GM19372 (cell line): ENCODE measurements around the gene SLC43A3.
"Not testable (repeated sequence)": the region's sequence is repeated elsewhere in the genome, so short reads cannot be mapped to it uniquely, and the experiment has no call there.

Experiments used
- ATAC-seq: cut with Tn5 transposase; IDR thresholded peaks from one replicate; pipeline ENCODE4 v1.9.1; 2021; ENCODE audit warnings: mild to moderate bottlenecking, low read depth, moderate library complexity; ENCODE audit not compliant: unreplicated experiment

SLC43A3 gene

DNA sequence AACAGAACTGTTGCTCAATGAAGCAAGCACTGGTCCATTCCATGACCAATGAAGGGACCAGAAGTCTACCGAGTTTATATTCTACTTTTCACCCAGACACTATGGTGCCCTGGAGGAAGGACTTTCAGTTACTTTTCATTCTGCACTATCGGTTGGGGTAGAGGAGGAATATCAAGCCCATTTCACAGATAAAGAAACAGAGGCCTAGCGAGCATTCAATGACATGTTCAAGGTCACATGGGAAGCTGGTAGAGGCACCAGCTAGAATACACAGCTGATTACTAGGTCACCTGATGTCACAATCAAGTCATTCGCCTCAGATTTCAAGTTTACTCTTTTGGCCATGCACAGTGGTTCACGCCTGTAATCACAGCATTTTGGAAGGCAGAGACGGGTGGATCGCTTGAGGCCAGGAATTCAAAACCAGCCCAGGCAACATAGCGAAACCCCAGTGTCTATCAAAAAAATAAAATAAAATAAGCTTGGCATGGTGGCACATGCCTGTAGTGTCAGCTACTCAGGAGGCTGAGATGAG is 18.9 kb downstream of the SLC43A3 start:
- no peak for ATAC-seq

DNA sequence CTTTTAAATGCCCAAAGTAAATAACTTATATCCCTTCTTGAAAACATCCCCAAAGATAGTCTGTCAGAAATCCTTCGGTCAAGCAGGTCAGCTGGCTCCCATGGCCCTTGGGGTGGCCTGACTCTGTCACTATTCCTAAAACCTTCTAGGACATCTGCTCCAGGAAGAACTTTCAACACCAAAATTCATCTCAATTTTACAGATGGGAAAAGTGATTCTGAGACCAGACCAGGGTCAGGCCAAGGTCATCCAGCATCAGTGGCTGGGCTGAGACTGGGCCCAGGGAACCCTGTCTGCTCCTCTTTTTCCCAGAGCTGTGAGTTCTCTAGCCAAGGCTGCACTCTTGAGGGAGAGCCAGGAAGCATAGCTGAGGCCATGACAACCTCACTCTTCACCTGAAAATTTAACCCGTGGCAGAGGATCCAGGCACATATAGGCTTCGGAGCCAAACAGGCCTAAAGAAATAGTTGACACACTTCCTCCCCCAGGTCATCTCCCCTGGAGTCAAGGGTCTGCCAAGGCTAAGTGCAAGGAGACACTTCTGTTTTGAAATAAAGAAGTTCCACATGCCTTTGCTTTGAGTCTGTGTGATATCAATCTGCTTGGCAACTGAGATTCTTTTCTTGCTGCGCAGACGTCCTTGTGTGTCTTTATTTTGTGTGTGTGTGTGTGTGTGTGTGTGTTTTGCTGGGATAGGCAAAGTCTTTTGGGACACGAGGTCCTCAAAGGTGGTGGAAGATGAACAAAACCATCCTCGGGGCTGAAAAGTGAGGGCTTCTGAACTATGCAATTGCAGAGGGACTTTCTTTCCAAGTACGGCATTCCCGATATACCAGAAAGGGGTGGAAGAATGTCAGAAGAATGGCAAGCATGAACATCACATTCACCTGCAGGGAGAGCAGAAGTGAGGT is 19.7 kb downstream of the SLC43A3 start:
- no peak for ATAC-seq

DNA sequence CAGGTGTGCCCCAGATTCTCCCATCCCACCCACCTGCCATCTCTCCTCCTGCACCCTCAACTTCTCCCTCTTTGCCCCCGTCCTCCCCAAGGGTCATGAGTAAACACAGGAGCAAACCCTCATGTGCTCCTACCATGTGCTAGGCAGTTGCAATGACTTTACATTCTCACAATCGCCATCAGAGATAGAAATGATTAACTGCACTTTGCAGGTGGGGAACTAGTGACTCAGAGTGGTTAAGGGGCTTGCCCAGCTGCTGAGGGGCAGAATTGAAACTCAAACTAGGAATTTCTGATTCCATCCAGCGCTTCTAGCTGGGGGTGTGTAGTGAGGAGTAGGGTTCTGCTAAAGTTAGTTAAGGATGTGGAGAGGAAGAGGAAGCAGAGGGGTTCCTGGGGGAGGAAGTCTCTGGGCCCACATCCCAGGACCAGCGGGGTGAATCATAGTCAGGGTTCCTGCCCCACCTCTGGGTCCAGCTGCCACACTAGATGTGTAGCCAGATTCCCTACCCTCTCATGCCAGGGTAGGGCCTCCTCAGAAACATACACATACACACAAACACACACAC is 20.5 kb downstream of the SLC43A3 start:
- peak; percentile 76 for ATAC-seq

DNA sequence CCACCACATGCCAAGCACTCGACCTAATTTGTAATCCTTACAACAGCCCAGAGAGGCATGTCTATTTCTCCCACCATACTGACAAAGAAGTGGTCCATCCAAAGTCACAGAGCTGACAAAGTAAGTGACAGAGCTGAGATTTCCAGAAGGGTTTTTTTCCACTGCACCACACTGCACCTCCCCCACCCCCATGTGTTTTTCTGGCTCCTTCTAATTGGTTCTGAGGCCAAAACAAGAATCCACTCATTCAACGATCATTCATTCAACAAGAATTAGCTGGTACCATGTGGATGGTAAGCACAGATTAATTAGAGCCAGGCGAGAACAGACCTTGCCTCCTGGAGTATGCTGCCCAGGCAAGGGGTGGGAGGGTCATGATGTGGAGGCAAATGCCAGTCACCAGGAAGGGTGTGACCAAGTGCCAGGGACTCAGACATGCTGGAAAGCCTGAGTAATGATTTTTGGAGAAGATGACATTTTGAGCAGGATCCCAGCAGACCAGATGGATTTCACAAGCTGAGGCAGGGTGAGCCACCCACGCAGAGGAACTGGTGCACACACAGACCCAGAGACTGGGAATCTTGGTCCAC is 21.6 kb downstream of the SLC43A3 start:
- ATAC-seq = no peak

DNA sequence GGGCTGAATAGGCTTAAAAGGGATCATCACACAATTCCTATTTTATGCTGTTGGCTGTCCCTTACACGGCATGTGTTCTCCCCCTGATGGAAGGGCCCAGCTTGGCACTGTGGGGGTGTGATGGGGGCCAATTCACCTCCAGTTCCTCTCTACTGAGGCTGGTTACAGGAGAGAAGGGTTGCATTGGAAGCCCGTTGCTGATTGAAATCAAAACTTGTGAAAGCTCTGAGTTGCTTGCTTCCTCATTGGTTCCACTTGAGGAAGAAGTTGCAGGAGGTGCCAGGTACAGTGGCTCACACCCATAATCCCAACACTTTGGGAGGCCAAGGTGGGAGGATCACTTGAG is 23.1 kb downstream of the SLC43A3 start:
- no peak for ATAC-seq

DNA sequence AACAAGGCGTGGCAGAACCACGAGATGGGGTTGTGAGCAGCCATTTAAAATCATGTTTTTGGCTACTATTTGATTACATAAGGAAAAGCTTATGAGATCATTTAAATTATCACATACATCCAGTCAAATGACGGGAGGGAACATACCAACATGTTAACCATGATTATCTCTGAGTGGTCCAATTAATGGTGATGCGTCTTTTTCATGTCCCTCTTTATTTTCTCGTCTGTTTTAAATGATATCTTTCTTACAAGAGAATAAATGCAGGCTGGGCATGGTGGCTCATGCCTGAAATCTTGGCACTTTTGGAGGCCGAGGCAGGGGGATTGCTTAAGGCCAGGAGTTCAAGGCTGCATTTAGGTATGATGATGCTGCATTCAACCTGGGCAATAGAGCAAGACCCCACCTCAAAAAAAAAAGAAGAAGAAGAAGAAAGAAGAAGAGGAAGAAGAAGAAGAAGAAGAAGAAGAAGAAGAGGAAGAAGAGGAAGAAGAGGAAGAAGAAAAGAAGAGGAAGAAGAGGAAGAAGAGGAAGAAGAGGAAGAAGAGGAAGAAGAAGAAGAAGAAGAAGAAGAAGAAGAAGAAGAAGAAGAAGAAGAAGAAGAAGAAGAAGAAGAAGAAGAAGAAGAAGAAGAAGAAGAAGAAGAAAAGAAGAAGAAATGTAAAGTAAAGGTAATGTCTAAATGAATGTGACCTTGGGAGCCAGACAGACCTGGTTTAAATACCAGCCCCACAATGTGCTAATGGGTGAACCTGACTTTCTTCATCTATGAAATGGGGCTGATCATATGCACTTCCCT is 23.7 kb downstream of the SLC43A3 start:
- ATAC-seq = not testable (repeated sequence)

DNA sequence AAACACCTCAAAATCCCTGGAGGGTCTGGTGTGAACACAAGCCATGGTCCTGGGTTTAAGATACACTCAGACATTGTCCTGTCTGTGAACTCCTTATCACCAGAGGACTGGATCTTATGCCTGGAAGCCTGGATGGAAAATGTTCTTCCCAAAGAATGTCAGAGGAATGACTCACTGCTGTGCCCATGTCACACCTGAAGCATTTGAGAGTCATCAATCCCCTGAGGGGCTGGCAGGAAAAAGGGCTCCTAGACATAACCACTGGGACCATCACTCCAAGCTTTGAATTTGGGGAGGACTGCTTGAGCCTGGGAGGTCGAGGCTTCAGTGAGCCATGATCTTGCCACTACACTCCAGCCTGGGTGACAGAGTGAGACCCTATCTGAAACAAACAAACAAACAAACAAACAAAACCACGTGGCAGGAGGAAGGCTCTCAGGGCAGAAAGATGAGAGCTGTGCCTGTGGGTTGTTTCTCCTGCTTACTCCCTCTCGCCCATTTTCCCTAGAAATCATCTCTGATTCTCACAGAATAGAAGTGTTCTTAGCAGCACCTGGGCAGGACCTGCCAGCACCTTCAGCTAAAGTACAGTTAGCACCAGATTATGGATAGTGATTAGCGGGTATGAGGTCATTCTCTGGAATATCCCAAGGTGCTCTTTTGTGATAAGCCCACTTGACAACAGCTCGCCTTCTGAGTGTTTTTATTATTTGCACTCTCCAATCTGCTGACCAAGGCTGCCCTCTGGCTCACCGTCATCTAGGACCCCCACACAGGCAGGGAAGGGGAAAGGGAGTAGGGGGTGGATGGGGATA is 24.5 kb downstream of the SLC43A3 start:
- no peak for ATAC-seq

DNA sequence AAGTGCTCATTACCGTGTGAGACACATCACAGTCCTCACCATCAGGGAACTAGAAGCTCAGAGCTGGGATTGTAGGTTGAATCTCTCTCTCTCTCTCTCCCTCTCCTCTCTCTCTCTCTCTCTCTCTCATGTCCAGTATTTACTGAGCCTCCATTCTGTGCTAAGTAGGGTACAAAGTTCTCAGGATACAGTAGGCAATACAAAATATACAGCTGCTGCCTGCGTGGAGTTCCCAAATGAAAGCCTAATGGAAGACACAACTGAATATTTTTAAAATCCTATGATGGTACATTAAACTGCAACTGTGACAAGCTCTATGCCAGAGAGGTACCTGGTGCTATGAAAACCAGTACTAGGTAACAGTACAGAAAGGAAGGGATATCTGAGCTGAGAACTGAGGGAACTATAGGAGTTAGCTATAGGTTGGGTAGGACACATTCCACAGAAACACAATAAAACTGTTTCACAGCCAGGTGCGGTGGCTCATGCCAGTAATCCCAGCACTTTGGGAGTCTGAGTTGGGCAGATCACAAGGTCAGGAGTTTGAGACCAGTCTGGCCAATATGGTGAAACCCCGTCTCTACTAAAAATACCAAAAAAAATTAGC is 26.8 kb downstream of the SLC43A3 start:
- ATAC-seq = no peak

DNA sequence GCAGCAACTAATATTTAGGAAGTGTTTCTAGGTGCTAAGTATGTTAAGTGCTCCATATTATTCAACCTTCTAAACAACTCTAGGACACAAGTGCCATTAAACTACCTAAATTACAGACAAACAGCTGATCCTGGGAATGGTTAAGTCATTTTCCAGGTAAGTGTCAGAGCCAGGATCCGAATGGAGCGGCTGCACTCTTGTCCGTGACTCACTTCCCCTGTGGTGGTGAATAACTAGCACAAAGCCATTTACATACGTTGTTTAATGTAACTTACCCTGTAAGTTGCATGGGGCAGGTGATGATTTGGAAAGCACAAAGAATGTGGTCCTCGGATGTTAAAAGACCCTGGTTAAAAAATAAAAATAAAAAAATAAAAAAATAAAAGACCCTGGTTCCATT is 27.7 kb downstream of the SLC43A3 start:
- ATAC-seq = no peak

DNA sequence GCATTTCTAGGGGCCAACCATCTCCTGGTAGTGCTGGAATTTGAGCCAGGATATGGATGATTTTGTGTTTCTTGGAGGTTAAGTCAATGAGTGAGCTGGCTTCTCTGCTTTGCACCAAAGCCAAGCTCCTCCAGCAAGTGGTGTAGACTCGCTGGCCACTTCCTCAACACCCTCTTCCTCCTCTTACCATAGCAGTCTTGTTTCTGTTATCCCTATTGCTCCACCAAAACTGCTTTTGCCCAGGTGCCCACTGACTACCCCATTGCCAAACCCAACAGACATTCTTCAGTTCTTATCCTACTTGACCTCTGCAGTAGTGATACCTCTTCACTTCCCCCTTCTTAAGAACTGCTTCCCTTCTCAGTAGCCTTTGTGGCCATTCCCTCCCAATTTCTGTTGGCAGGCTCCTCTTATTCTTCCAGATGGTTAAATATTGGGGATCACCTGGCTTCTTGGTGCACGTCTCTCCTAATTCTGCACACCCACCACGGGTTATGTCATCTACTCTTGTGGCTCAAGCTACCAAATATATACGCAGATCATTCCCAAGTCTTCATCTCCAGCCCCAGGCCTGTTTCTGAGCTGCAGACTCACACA is 29.4 kb downstream of the SLC43A3 start:
- ATAC-seq = no peak

DNA sequence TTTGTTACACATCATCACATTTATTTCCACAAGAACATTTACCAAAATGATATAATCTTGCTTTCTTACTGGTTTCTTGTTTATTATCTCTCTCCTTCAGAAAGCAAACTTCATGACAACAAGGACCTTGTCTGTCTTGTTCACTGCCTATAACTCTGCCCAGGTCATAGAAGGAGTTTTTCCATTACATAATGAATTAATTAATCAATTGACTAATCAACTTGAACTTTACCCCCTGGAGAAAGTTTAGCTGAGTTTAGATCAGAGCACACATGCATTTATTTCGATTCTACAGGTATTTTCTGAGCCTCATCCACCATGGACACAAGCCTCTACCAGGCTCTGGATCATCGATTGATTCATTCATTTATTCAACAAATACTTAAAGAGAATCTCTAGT is 30.2 kb downstream of the SLC43A3 start:
- ATAC-seq = no peak

DNA sequence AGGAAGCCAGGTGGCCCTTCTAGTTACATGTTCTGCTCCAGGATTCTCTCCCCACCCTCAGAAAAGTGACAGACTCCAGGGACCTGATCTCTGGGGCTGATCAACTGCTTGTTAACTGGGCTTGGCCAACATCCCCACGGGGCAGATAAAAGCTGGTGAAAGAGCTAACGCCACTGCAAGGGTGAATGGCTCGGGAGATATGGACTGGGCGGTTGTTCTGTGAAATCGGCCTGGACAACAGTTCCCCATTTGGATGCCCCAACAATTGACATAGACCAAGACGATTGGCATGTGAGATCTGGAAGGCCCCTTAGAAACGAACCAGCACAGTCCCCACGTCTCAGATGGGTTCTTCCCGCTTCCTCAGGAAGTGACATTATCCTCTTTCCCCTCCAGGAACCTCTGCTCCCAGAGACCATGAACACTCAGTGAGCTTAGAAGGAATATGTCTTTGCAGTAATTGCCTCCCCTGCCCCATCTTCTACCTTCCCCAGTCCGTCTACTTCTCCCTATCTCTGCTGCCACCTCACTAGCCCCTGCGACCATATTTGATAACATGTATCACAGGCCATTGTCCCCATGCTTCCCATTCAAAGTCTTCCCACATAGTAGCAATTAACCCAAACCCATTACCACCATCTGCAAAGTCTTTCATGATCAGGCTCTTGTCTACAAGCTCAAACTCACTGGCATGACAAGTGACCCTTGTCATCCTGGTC is 30.9 kb downstream of the SLC43A3 start:
- ATAC-seq = no peak

DNA sequence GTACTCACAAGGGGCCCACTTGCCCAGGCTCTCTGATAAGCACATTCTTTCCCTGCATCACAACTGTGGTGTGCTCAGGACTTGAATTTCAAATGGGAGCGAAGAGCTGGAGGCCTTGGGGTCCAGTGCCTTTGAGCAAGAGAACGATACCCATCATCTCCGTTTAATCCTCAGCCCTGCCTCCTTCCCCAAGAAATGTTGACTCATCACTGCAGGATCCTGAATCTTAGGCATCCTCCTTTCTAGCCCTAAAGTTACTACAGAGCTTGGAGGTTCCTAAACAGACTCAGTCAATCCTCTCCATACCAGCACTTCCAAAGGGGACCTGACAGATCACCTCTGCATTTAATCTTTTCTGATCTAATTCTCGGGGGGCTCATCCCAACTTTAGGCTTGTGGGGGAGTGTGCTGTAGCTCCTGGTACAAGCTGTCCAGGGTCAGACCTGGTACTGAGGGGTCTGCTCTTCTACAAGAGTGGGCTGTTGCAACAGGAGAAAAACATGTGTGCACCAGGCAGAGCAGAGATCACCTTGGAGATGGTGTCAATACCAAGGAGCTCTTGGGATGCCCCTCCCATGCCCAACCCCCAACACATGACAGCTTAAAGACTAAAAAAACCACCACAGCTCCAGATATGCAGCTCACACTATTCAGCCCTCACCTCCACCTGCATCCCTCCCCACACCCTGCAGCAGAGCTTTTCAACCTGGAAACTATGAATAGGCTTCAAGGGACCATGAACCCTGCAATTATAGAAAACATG is 32.5 kb downstream of the SLC43A3 start:
- ATAC-seq = no peak

DNA sequence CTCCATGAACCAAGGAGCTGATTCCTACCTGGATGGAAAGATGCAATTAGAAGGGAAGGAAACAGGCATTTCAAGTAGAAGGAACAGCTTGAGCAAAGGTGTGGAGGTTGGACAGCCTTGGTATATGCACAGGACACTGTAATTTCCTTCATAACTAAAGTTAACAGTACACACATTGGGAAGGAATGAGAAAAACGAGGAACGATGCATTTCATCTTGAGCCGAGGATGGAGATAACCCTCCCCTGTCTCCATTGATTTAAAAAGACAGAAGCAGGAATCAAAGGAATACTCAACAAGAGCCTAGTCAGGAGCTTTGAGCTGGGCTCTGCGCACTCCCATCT is 34.2 kb downstream of the SLC43A3 start:
- no peak for ATAC-seq

DNA sequence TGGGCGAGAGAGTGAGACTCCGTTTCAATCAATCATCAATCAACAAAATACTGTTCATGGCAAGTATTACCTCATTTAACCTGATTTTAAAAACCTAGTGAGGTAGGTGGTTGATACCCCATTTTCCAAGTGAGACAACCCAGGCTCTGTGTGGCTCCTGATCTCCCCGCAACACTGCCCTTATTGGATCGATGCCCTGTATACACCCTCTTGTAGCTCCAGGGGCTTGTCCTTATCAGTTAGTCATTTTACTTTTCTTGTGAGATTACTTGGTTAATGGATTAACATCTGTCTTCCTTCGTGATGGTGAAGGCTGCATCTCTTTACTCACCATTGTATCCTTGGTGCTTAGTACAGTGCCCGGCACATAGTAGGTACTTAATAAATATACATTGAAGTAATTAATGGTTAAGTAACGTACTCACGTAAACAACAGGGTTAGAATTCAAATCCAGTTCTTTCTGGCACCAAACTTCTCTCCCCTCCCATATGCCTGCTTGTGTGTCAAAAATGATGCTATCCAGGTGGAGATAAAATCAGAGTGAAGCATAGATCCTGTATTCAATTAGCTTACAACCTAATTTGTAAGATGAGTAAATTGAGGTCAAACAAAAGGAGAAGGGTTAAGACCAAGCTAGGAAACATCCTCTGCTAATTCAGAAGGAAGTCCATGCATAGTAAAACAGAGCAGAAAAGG is 34.7 kb downstream of the SLC43A3 start:
- no peak for ATAC-seq

DNA sequence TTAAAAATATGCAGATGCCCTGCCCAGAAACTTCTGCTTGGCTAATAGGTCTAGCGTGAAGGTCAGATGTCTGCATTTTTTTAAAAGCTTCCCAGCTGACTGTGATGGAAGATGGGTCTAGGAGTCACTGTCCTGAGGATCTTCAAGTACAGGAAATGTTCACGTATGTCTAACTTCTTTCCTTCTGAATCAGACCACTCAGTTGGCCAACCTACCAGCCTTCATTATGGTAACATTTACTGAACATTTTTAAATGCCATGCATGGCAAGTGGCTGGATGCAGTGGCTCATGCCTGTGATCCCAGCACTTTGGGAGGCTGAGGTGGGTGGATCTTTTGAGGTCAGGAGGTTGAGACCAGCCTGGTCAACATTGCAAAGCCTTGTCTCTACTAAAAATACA is 35.4 kb downstream of the SLC43A3 start:
- no peak for ATAC-seq

DNA sequence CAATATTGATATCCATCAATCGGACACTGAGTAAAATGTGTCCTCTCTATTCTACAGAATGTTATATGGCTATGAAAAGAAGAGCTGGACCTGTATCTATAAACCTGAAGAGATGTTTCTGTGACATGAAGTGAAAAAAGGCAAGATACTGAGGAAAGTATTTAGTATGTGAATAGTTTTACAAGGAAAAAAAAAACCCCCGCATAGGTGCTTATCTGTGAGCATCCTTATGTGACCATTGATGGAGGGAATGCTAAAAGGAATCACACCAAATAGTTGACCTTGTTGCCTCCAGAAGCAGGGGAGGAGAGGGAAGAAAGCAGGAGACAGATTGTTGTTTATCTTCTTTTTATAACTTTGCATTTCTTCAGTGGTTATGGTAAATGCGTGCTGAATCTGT is 35.8 kb downstream of the SLC43A3 start:
- no peak for ATAC-seq
